GM18502 (cell line): ENCODE results near the gene ABHD1.

Source experiments
- ATAC-seq: cut with Tn5 transposase; IDR thresholded peaks from one replicate; pipeline ENCODE4 v1.9.1; 2021; ENCODE audit warnings: mild to moderate bottlenecking; ENCODE audit not compliant: unreplicated experiment, poor library complexity

ABHD1 gene

DNA sequence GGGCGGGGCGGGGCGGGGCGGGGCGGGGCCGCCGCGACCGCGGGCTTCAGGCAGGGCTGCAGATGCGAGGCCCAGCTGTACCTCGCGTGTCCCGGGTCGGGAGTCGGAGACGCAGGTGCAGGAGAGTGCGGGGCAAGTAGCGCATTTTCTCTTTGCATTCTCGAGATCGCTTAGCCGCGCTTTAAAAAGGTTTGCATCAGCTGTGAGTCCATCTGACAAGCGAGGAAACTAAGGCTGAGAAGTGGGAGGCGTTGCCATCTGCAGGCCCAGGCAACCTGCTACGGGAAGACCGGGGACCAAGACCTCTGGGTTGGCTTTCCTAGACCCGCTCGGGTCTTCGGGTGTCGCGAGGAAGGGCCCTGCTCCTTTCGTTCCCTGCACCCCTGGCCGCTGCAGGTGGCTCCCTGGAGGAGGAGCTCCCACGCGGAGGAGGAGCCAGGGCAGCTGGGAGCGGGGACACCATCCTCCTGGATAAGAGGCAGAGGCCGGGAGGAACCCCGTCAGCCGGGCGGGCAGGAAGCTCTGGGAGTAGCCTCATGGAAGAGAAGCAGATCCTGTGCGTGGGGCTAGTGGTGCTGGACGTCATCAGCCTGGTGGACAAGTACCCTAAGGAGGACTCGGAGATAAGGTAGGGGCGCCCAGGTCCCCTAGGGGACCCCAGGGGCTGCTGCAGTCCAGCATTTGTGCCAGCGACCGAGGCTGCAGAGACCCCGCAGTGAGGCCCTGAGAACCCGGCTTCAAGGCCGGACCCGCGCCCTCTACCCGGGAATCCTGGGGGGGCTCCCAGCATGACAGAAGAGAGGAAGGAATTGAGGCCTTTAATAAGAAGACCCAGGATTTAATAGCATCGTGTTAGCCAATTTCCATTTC is 36.7 kb upstream of the ABHD1 start, which contains the start of gene KHK:
KHK (plus strand) TSS at position 49 of the 870 bp plus-strand sequence; CDS start at position 537, 488 bp downstream.
- peak; percentile 5 for ATAC-seq

DNA sequence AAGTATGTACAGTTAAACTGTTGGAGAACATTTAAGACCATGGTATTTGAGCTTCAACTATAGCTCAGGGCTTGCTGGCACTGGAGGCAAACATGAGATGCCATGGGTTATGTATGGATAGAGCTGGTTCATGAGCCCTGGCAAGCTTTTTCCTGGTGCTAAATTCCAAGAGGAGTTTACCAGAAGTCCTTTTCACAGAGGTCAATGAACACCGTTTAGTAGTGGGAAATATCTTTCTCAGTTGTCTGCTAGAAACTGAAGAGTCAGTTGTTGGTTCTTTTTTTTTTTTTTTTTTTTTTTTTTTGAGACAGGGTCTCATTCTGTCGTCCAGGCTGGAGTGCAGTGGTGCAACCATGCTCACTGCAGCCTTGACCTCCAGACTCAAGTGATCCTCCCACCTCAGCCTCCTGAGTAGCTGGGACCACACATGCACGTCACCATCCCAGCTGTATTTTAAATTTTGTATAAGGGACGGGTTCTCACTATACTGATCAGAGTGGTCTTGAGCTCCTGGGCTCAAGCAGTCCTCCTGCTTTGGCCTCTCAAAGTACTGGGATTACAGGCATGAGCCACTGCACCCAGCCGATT is 35.7 kb upstream of the ABHD1 start:
- ATAC-seq = no peak

DNA sequence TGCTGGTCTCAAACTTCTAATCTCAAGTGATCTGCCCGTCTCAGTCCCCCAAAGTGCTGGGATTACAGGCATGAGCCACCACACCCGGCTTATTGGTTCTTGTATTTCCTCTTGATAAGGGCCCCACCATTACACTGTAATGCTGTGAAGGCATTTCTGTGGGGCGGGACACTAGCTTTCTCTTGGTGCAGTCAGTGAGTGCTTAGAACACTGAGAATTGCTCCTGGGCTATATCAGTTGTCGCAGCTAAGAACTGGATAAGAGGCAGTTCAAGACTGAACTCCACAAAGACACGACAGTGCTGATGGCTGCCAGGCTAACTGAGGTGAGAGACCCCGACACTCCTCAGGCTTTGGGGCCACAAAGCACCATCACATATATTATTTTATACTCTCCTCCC is 35.0 kb upstream of the ABHD1 start:
- no peak for ATAC-seq

DNA sequence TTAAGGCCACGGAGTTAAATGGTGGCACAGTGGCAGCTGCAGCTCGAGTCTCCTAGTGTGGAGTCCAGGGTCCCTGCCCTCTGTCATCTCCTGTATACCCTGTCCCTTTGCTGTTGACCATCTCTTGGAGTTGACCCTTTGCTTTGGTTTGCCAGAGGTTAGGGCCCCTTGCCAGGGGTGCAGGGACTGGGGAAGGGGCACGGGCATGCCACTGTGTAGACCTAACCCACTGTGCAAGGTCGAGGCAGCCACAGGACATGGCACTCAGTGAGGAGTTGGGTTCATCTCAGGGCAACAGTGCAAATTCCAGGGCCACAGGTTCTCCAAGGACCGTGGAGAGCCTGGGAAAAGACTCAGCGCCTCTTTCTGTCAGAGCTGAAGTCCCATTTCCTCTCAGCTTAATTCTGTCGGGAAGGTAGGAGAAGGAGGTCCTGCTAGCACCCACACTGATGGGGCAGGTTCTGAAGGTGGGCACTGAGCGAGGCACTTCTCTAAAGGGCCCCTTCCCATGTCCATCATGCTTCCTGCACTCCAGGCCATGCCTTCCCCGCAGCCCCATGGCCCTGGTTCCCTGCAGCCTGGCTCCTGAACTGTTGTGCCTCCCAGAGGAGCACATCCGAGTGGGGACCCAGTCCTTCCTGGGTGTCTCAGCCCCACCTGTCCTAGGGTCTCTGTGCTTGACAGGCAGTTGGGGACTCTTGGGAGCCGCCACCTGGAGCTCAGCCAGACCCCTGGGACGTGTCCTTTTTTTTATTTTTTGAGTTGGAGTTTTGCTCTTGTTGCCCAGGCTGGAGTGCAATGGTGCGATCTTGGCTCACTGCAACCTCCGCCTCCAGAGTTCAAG is 34.3 kb upstream of the ABHD1 start:
- no peak for ATAC-seq

DNA sequence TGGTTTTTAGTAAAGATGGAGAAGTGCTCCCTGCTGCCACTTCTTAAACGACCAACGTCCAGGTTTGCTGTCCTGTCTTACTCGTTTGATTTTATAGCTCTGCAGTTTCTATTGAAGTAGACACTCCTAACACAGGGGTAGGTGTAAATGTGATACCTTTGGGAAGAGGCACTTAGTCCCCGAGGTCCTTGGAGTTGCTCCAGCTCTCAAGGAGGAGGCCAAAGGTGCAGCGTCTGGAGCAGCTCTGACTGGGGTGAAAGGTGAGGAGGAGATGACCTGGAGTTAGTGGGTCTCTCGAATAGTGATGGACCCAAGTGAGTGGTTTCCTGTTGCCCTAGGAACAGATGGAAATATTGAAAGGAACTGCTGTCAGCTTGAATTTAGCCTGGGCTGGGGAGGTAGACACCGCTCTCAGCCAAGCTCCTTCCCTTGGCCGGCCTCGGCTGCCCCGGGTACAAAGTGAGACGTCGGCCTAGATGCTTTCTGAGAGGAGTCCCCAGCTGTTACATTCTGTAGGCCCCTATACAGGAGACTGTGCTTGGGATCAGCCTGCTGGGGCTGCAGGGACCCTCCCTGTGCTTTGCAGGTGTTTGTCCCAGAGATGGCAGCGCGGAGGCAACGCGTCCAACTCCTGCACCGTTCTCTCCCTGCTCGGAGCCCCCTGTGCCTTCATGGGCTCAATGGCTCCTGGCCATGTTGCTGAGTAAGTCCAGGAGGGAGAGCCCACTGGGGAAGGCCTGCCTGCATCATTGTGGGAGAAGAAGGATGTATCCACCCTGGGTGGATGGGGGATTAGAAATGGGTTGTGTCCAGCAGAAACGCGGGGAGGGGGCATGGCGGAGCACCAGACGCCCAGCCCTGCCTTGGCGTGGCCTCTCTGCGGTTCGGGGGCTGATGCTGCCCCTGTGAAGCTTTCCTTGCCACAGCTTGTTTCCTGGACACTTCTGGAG is 31.6 kb upstream of the ABHD1 start:
- ATAC-seq = no peak

DNA sequence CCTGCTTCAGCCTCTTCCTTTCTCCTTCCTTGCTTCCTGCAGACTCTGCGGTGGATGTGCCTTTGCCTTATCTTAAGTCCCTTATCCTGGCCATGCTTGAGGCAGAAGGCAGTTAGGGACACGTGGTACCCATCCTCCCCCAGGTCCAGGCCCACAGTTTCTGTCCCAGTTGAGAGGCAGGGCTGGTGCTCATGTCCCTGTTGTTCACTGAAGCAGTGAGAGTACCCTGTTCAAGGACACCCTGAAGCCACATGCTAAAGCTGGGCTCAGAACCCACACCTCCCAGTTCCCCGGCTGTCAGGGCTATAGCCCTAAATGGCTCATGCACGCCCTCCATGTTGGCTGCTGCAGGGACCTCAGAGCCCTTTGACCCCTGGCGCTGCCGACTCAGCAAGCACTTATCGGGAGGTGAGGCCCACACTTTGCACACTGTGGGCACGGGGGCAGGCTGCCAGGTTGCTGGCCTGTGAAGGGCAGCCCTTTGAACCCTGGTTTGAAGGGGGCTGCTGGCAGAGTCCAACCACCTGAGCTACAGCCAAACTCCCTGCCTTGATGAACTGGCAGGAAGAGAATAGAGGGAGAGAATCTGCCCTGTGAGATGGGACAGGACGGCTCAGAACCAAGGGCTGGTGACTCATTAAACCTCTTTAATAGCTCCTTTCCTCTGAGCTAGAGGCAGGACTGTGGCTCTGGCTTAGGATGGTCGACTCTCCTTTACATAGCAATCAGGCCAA is 30.8 kb upstream of the ABHD1 start:
- ATAC-seq = no peak

DNA sequence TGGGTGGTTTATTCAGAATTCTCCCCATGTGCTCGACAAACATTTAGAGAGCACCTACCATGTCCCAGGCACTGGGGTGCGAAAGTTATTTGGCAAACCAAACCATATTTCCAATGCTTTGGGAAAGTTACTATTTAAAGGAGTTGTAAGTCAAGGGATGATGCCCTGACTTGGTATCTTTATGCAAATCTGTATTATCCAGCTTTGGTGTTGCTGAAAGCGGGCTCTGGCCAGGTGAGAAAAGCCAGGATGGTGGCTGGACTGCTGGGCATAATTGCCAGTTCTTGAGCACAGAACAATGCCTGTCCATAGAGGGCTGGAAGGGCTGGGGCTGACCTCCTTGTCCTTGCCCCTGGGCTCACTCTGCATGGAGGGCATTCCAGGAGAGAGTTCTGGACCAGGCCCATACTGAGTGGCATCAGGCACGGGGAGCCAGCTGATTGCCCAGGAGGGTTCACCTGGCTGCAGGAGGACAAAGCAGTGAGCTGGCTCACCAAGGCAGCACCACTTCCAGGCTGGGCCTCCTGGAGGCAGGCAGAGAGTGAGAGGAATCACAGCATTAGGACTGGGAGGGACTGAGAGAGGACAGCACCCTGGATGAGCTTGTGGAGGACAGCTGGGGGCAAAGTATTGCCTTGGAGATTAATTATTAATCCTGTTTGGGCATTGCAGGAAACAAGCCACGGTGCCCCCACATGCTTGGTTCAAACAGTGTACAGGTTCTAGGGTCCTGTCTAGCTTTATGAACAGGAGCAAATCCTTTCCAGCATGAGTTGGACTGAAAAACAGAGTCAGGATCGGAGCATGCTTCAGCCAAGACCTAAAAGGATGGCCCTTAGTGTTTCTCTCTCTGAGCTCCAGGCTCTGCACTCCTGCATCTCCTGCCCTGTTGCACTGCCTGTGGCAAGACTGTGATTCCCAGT is 29.9 kb upstream of the ABHD1 start:
- no peak for ATAC-seq

DNA sequence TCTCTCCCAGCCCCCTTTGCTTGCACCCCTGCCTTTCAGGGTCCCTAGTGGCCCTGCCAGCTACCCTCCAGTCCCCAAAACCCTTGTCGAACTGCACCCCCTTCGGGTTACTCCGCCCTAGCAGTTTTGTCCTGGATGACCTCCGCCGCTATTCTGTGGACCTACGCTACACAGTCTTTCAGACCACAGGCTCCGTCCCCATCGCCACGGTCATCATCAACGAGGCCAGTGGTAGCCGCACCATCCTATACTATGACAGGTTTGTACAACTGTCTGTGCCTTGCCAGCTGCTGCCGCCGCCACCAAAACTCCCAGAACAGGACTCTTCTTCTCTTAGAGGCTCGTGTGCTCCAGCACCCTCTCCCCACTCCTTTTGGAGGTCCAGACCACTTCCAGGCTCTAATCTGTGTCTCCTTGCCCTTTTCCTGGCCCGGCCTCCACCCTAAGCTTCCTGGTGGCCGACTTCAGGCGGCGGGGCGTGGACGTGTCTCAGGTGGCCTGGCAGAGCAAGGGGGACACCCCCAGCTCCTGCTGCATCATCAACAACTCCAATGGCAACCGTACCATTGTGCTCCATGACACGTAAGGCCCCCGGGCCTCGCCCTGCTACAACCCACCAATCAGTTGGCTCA is 29.1 kb upstream of the ABHD1 start:
- no peak for ATAC-seq

DNA sequence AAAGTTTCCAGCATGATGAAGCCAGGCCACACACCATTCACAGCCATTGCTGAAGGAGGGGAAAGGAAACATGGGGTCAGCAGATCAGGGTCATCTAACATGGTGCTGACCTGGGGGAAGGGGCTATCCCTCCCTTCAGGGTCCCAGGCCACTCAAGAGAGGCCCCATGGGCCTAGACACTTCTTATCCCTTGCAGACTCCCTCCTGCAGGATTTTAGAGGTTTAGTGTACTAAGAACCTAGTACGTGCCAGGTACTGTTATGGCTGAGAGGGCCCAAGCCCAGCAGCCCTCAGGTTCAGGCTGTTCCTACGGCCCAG is 28.2 kb upstream of the ABHD1 start:
- ATAC-seq = no peak

DNA sequence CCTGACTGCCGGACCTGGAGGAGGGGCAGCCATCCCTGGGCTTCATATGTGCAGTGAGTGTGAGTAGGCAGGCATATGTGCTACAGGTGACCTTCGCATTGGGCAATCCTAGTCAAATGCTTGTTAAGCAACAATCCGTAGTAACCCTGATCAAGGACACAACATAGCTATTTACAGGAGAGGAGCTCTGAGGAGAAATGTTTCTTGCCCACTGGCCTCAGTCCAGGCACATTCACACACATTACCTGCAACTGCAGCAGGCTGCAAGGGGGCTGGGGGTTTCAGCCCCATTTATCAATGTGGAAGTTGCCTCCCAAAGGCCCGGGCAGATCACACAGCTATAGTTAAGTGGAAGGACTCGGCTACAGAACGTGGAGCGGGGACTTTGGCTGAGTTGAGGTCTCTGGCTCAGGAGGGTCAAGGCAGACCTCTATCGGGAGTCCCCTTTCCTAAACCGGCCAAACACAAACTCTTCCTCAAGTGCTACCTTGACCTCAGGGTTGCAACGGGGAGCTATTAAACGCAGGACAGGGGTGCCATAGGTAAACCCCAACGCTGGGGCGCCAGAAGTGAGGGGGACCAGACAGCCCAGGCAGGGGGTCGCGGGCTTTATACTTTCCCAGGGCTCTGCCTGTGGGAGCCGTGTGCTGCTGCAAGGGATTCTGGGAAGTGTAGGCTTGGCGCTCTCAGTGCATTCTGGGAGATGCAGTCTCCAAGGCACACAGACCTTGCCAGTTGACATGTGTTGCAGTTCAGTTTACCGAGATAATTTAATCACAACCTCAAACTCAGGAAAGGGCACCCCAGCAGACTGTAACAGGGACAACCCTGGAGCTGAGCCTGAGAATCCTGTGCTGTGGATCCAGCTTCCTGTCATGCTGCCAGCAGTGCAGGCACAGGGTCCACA is 27.6 kb upstream of the ABHD1 start:
- no peak for ATAC-seq

DNA sequence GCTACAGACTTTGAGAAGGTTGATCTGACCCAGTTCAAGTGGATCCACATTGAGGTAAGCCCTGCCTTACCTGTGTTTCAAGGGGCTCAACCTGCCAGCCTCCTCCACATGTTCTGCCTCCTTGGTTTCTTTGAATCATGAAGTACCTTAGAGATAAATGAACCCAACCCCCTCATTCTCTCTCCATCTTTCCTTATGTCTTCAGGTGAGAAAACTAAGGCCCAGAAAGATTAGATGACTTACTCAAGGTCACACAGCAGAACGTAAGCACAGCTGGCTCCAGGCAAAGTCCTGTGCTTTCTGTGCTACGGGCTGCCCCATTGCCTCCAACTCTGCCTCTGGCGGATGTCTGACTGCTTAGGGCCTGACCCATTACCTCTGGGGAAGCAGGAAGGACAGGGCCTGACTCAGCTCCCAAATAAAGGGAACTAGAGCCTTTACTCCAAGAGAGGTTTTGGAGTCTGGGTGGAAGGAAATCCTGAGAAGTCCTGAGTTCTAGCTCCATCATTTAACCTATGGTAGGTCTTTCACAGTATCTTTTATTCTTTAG is 26.8 kb upstream of the ABHD1 start:
- ATAC-seq = no peak

DNA sequence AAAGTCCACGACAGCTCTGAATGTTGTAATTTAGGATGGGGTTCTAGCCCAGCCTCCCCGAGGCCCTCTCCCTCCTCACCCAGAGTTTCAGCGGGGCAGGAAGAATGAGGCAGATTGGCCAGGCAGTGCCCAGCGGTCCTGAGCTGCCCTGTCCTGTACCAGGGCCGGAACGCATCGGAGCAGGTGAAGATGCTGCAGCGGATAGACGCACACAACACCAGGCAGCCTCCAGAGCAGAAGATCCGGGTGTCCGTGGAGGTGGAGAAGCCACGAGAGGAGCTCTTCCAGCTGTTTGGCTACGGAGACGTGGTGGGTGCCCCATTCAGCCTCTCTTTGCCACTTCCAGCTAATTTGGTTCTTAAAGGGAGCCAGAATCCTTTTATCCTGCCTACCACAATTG is 26.3 kb upstream of the ABHD1 start:
- ATAC-seq = no peak

DNA sequence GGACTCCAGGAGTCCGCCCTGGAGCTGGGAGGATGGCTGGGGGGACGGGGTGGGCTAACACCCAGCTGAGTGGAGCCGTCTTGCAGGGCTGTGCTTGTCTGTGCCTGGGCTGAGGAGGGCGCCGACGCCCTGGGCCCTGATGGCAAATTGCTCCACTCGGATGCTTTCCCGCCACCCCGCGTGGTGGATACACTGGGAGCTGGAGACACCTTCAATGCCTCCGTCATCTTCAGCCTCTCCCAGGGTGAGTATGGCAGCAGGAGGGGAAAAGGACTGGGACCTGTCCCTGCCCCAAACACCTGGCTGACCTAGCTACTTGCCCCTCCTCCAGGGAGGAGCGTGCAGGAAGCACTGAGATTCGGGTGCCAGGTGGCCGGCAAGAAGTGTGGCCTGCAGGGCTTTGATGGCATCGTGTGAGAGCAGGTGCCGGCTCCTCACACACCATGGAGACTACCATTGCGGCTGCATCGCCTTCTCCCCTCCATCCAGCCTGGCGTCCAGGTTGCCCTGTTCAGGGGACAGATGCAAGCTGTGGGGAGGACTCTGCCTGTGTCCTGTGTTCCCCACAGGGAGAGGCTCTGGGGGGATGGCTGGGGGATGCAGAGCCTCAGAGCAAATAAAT is 24.2 kb upstream of the ABHD1 start:
- ATAC-seq = no peak

DNA sequence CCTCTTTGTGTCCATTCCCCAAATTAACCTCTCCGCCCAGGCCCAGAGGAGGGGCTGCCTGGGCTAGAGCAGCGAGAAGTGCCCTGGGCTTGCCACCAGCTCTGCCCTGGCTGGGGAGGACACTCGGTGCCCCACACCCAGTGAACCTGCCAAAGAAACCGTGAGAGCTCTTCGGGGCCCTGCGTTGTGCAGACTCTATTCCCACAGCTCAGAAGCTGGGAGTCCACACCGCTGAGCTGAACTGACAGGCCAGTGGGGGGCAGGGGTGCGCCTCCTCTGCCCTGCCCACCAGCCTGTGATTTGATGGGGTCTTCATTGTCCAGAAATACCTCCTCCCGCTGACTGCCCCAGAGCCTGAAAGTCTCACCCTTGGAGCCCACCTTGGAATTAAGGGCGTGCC is 23.6 kb upstream of the ABHD1 start:
- no peak for ATAC-seq

DNA sequence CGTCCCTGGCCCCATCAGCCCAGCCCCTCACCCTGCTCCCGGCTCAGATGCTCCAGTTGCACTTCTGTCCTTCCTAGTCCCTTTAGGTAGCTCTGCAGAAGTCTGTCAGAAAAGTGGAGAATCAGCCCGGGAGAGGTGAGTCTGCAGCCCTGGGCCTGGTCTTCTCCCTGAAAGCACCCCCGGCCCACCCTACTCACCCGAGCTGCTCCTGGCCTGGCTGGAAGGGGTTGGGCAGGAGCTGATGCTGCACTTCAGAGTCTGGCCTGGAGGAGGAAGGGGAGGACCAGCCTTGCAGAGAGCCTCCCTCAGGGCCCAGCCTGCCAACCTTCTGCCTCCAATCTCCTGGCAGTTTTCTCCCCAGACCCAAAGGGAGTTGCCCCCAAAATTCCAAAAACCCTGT is 21.3 kb upstream of the ABHD1 start:
- ATAC-seq = no peak

DNA sequence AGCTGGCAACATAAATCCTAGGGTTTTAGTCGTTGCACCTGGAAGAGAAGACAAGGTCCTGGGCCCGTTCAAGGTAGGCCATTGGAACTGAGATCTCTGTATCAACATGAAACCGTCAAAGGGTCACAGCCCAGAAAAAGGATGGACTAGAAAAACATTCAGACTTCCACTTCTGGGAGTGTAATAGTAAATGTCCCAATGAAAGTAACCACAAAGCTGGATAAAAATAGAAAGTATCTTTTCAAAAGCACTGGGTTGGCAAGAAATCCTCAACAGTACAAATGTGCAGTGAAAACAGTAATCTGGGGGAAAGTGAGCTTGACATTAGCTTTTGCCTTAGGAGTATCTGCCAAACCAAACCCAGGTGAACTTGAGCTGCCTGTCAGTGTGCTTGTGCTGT is 17.6 kb upstream of the ABHD1 start:
- ATAC-seq = no peak
